Measurements from ENCODE around the gene ATRIP. TPM values are rescaled to one million over a fixed set of nuclear protein-coding genes. Genes with fewer than 3 reads are reported as not detected.
A peak's percentile ranks its signal among the peaks of the same experiment; 100 is the strongest.

ATRIP gene
- total and polyA plus RNA-seq, 4 donors, result 1.7 to 4.6 (median 2.9) TPM

DNA sequence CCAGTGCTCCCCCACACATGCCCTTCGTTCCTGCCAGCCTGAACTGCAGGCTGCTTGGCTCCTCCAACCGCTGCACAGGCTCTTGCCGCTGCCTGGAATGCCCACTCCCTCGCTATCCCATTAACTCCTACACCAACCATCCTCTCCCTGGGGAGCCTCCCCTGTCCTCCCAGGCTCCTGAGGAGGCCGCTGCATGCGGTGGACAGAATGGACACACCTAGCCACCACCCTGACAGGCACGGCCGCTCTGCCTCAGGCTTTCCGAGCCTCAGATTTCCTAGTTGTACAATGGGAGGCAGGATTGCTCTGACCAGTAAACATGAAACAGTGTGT is 18.9 kb upstream of the ATRIP start:
- Histone ChIP-seq H3K4me3 (ENCODE audit: low read depth in 1 of 3, low read length in 3 of 3) (peak overlapping the region; percentile 52 to 80 (median 58)), H3K27ac (ENCODE audit: low read depth in 1 of 2, low read length in 2 of 2) (peak overlapping the region; percentile 89 to 91)

DNA sequence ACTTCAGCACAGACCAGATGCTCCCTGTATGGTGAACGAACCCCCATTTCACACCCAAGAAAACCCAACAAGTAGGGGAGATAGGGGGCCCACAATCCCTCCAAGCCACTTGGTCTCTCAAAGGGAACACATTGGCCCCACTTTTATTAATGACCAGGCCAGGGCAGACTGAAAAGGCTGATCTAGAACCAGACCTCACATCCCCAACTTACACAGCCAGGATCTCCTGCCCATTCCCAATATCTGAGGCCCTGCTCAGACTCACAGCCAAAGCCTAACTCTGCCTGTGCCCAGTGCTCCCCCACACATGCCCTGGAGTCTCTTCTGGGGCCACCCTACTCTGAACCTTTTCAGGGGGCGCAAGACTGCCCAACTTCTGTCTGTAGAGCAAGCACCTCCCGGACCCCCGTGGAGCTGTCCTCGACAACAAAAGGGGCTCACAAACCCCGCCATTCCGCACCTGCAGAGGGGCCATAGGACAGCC is 18.4 kb upstream of the ATRIP start:
- no peak for TF ChIP-seq HNF4G (IDR thresholded peaks at IDR 0.05)
- no peak for TF ChIP-seq CTCF (IDR thresholded peaks at IDR 0.05; ENCODE audit: low read depth, low read length, missing input control)
- TF ChIP-seq JUND (IDR thresholded peaks at IDR 0.05), result no peak
- no peak for TF ChIP-seq EGR1 (IDR thresholded peaks at IDR 0.05; ENCODE audit: low read depth in 2 of 2)
- no peak for TF ChIP-seq YY1 (IDR thresholded peaks at IDR 0.05)
- TF ChIP-seq, protein P1, sequence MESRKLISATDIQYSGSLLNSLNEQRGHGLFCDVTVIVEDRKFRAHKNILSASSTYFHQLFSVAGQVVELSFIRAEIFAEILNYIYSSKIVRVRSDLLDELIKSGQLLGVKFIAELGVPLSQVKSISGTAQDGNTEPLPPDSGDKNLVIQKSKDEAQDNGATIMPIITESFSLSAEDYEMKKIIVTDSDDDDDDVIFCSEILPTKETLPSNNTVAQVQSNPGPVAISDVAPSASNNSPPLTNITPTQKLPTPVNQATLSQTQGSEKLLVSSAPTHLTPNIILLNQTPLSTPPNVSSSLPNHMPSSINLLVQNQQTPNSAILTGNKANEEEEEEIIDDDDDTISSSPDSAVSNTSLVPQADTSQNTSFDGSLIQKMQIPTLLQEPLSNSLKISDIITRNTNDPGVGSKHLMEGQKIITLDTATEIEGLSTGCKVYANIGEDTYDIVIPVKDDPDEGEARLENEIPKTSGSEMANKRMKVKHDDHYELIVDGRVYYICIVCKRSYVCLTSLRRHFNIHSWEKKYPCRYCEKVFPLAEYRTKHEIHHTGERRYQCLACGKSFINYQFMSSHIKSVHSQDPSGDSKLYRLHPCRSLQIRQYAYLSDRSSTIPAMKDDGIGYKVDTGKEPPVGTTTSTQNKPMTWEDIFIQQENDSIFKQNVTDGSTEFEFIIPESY (IDR thresholded peaks at IDR 0.05), result no peak
- no peak for TF ChIP-seq REST (IDR thresholded peaks at IDR 0.05)
- no peak for TF ChIP-seq HNF4A (conservative IDR thresholded peaks at IDR 0.05)
- no peak for TF ChIP-seq ATF3 (IDR thresholded peaks at IDR 0.05)
- no peak for TF ChIP-seq RXRA (IDR thresholded peaks at IDR 0.05)
- no peak for TF ChIP-seq GABPA (IDR thresholded peaks at IDR 0.05 in 1 of 2, conservative IDR thresholded peaks at IDR 0.05 in 1 of 2)
- no peak for TF ChIP-seq SP1 (IDR thresholded peaks at IDR 0.05)
- TF ChIP-seq, protein P2, sequence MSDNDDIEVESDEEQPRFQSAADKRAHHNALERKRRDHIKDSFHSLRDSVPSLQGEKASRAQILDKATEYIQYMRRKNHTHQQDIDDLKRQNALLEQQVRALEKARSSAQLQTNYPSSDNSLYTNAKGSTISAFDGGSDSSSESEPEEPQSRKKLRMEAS (IDR thresholded peaks at IDR 0.05), result no peak
- no peak for TF ChIP-seq FOXA1 (IDR thresholded peaks at IDR 0.05)
- no peak for TF ChIP-seq TAF1 (conservative IDR thresholded peaks at IDR 0.05)
- Histone ChIP-seq H3K9me3 (ENCODE audit: control insufficient read depth in 4 of 4, low read length in 3 of 4) (no peaks in the 10 kb centered on the region), H3K4me1 (ENCODE audit: control insufficient read depth in 4 of 4, insufficient read depth in 4 of 4, low read length in 3 of 4) (peaks cover 36 to 74% (median 61%) of the 10 kb centered on the region in 4 donors), H3K27me3 (ENCODE audit: control insufficient read depth in 4 of 4, insufficient read depth in 4 of 4, low read length in 3 of 4) (no peaks in the 10 kb centered on the region), H3K27ac (ENCODE audit: low read depth in 1 of 2, low read length in 2 of 2) (peak overlapping the region; percentile 89 to 91), H3K4me3 (ENCODE audit: low read depth in 1 of 3, low read length in 3 of 3) (peak overlapping the region; percentile 52 to 80 (median 58)), H3K36me3 (ENCODE audit: control insufficient read depth in 4 of 4, insufficient read depth in 3 of 4, low read depth in 1 of 4, low read length in 3 of 4) (no peaks in the 10 kb centered on the region), H3K9ac (ENCODE audit: low read depth in 1 of 2, low read length in 2 of 2) (peak overlapping the region; percentile 67 to 72)
- WGBS, result 25% methylated on average over 7 of the region's 7 CpGs
- DNase-seq (ENCODE audit: low spot score), result no peak

More for the DNA sequence above, 18.9 kb upstream of the ATRIP start:
- WGBS, result 29% methylated on average over 9 of the region's 9 CpGs
- Histone ChIP-seq H3K27me3 (ENCODE audit: control insufficient read depth in 4 of 4, insufficient read depth in 4 of 4, low read length in 3 of 4) (no peaks in the 10 kb centered on the region), H3K36me3 (ENCODE audit: control insufficient read depth in 4 of 4, insufficient read depth in 3 of 4, low read depth in 1 of 4, low read length in 3 of 4) (no peaks in the 10 kb centered on the region), H3K9me3 (ENCODE audit: control insufficient read depth in 4 of 4, low read length in 3 of 4) (no peaks in the 10 kb centered on the region), H3K9ac (ENCODE audit: low read depth in 1 of 2, low read length in 2 of 2) (peak overlapping the region; percentile 67 to 72), H3K4me1 (ENCODE audit: control insufficient read depth in 4 of 4, insufficient read depth in 4 of 4, low read length in 3 of 4) (peaks cover 36 to 78% (median 63%) of the 10 kb centered on the region in 4 donors)
- DNase-seq (ENCODE audit: low spot score), result no peak
- TF ChIP-seq ATF3 (IDR thresholded peaks at IDR 0.05), result no peak
- TF ChIP-seq EGR1 (IDR thresholded peaks at IDR 0.05; ENCODE audit: low read depth in 2 of 2), result no peak
- TF ChIP-seq HNF4G (IDR thresholded peaks at IDR 0.05), result no peak
- TF ChIP-seq RAD21 (IDR thresholded peaks at IDR 0.05), result no peak
- TF ChIP-seq, protein P2 (IDR thresholded peaks at IDR 0.05), result no peak
- TF ChIP-seq SP1 (IDR thresholded peaks at IDR 0.05), result no peak
- TF ChIP-seq TAF1 (conservative IDR thresholded peaks at IDR 0.05), result no peak
- TF ChIP-seq NR2F2 (IDR thresholded peaks at IDR 0.05), result no peak
- TF ChIP-seq GABPA (IDR thresholded peaks at IDR 0.05 in 1 of 2, conservative IDR thresholded peaks at IDR 0.05 in 1 of 2), result no peak

Data from liver (tissue), 9 donors.